Measurements from ENCODE around the gene HIKESHI. TPM values are rescaled to one million over a fixed set of nuclear protein-coding genes. Genes with fewer than 3 reads are reported as not detected.

The HIKESHI gene
- total and polyA plus RNA-seq, 2 of the 13 experiments (the other 11 are each of a cell fraction or from before 2014, with no cell fraction given): 67.8 to 74.8 TPM

GRCh38 chr11:86302092-86302793 lies at the start of gene HIKESHI (continued):
- 0 out of 2 replicates have a peak, but pooled peaks have one; percentile 23 for TF ChIP-seq SOX13 (IDR thresholded peaks at IDR 0.05)
- TF ChIP-seq SOX13 (CRISPR knock-in tag; conservative IDR thresholded peaks at IDR 0.05 in 1 of 2, IDR thresholded peaks at IDR 0.05 in 1 of 2): peak in 1 of 2 experiments; percentile 45; a peak in 2 of 4 replicates
- 0 out of 2 replicates have a peak, but pooled peaks have one; percentile 24 for TF ChIP-seq ZKSCAN8 (CRISPR knock-in tag; IDR thresholded peaks at IDR 0.05; ENCODE audit: borderline replicate concordance)
- 0 out of 2 replicates have a peak, but pooled peaks have one; percentile 26 for TF ChIP-seq ZNF629 (CRISPR knock-in tag; conservative IDR thresholded peaks at IDR 0.05)
- no peak for TF ChIP-seq ZNF670 (CRISPR knock-in tag; IDR thresholded peaks at IDR 0.05; ENCODE audit: borderline replicate concordance)
- peak; percentile 96 for TF ChIP-seq KMT2A (CRISPR knock-in tag; IDR thresholded peaks at IDR 0.05)
- no peak for TF ChIP-seq ZNF713 (CRISPR knock-in tag; IDR thresholded peaks at IDR 0.05)
- TF ChIP-seq MAFG (CRISPR knock-in tag; IDR thresholded peaks at IDR 0.05): no peak
- 0 out of 2 replicates have a peak, but pooled peaks have one; percentile 71 for TF ChIP-seq RNF219 (CRISPR knock-in tag; IDR thresholded peaks at IDR 0.05)
- peak; percentile 90 for TF ChIP-seq GABPA (IDR thresholded peaks at IDR 0.05; ENCODE audit: low read depth, low read length)
- peak; percentile 100 for TF ChIP-seq GABPA (CRISPR knock-in tag; IDR thresholded peaks at IDR 0.05; ENCODE audit: low read depth)
- 0 out of 2 replicates have a peak, but pooled peaks have one; percentile 50 for TF ChIP-seq BRD4 (CRISPR knock-in tag; IDR thresholded peaks at IDR 0.05)
- peak; percentile 70; the same call in 1 of the 2 replicates for TF ChIP-seq FOXJ3 (CRISPR knock-in tag; IDR thresholded peaks at IDR 0.05; ENCODE audit: borderline replicate concordance)
- 0 out of 2 replicates have a peak, but pooled peaks have one; percentile 71 for TF ChIP-seq SMAD9 (CRISPR knock-in tag; IDR thresholded peaks at IDR 0.05)
- no peak for TF ChIP-seq SMYD3 (CRISPR knock-in tag; IDR thresholded peaks at IDR 0.05)
- peak; percentile 67 for TF ChIP-seq TBX2 (CRISPR knock-in tag; IDR thresholded peaks at IDR 0.05; ENCODE audit: borderline replicate concordance)
- TF ChIP-seq ZNF569 (CRISPR knock-in tag; IDR thresholded peaks at IDR 0.05; ENCODE audit: borderline replicate concordance): 0 out of 2 replicates have a peak, but pooled peaks have one; percentile 68
- no peak for TF ChIP-seq ZBTB43 (CRISPR knock-in tag; conservative IDR thresholded peaks at IDR 0.05)
- TF ChIP-seq IRX3 (CRISPR knock-in tag; IDR thresholded peaks at IDR 0.05; ENCODE audit: borderline replicate concordance, low read depth): no peak
- TF ChIP-seq, protein P1, sequence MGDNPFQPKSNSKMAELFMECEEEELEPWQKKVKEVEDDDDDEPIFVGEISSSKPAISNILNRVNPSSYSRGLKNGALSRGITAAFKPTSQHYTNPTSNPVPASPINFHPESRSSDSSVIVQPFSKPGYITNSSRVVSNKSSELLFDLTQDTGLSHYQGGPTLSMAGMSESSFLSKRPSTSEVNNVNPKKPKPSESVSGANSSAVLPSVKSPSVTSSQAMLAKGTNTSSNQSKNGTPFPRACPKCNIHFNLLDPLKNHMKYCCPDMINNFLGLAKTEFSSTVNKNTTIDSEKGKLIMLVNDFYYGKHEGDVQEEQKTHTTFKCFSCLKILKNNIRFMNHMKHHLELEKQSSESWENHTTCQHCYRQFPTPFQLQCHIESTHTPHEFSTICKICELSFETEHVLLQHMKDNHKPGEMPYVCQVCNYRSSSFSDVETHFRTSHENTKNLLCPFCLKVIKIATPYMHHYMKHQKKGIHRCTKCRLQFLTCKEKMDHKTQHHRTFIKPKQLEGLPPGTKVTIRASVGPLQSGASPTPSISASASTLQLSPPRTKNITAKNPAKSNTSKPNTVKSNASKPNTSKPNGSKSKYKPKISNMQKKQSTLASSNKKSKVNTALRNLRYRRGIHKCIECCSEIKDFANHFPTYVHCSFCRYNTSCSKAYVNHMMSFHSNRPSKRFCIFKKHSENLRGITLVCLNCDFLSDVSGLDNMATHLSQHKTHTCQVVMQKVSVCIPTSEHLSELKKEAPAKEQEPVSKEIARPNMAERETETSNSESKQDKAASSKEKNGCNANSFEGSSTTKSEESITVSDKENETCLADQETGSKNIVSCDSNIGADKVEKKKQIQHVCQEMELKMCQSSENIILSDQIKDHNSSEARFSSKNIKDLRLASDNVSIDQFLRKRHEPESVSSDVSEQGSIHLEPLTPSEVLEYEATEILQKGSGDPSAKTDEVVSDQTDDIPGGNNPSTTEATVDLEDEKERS (CRISPR knock-in tag; IDR thresholded peaks at IDR 0.05): no peak
- no peak for TF ChIP-seq NCOR1 (IDR thresholded peaks at IDR 0.05; ENCODE audit: borderline replicate concordance, low read length)
- TF ChIP-seq ARNT2 (CRISPR knock-in tag; IDR thresholded peaks at IDR 0.05; ENCODE audit: low read depth): peak; percentile 63; the same call in 1 of the 2 replicates
- TF ChIP-seq ZNF329 (CRISPR knock-in tag; IDR thresholded peaks at IDR 0.05; ENCODE audit: low read depth): no peak
- TF ChIP-seq PHF5A (CRISPR knock-in tag; IDR thresholded peaks at IDR 0.05; ENCODE audit: low read depth, unreplicated experiment): no peak

Measured in HepG2 (cell line).